ENCODE measurements around the gene ELF4. TPM values are rescaled to one million over a fixed set of nuclear protein-coding genes. Genes with fewer than 3 reads are reported as not detected.

The ELF4 gene
- total RNA-seq, 1 experiment from 2014 or later: 19.5 TPM

- Mint-ChIP-seq H3K27me3 (ENCODE audit: insufficient read depth, unreplicated experiment) (peaks cover 11% of the 10 kb centered on the region), H3K9me3 (ENCODE audit: unreplicated experiment) (no peaks in the 10 kb centered on the region), H3K36me3 (ENCODE audit: insufficient read depth, unreplicated experiment) (peaks cover 18% of the 10 kb centered on the region), H3K4me3 (ENCODE audit: unreplicated experiment) (no peak overlapping the region), H3K27ac (ENCODE audit: low read depth, unreplicated experiment) (no peak overlapping the region), H3K4me1 (ENCODE audit: insufficient read depth, unreplicated experiment) (no peaks in the 10 kb centered on the region)
- no TSS peak for BruUV-seq (replicated peaks)
- ChIA-PET POLR2A (interaction anchor here (0.6 kb wide), 1 partner anchor 35 kb away, joined by 4 read pairs; no protein-coding TSS in a partner anchor), CTCF (interaction anchor here (0.9 kb wide), 1 partner anchor 110 kb away, joined by 3 read pairs; no protein-coding TSS in a partner anchor)
- no peak for DNase-seq (ENCODE audit: unreplicated experiment)
- intact Hi-C loops (cut with micrococcal nuclease): no loop called here
- no peak for TF ChIP-seq CTCF (IDR thresholded peaks at IDR 0.05; ENCODE audit: unreplicated experiment)
These were observed 26.5 kb downstream of the ELF4 start for GRCh38 chrX:130083656-130084382.

- no peak for DNase-seq (ENCODE audit: unreplicated experiment)
- TF ChIP-seq CTCF (IDR thresholded peaks at IDR 0.05; ENCODE audit: unreplicated experiment): no peak
- intact Hi-C loops (cut with micrococcal nuclease): no loop called here
- peaks cover 18% of the 10 kb centered on the region for H3K36me3 Mint-ChIP-seq (ENCODE audit: insufficient read depth, unreplicated experiment)
- H3K4me1 Mint-ChIP-seq (ENCODE audit: insufficient read depth, unreplicated experiment): no peaks in the 10 kb centered on the region
- POLR2A ChIA-PET: interaction anchor here (0.6 kb wide), 1 partner anchor 36 kb away, joined by 4 read pairs; no protein-coding TSS in a partner anchor
- no peaks in the 10 kb centered on the region for H3K9me3 Mint-ChIP-seq (ENCODE audit: unreplicated experiment)
- no peak overlapping the region for H3K27ac Mint-ChIP-seq (ENCODE audit: low read depth, unreplicated experiment)
- CTCF ChIA-PET: interaction anchor here (0.5 kb wide), 1 partner anchor 109 kb away, joined by 3 read pairs; no protein-coding TSS in a partner anchor
- H3K4me3 Mint-ChIP-seq (ENCODE audit: unreplicated experiment): no peak overlapping the region
- no TSS peak for BruUV-seq (replicated peaks)
- peaks cover 12% of the 10 kb centered on the region for H3K27me3 Mint-ChIP-seq (ENCODE audit: insufficient read depth, unreplicated experiment)
These were observed 27.2 kb downstream of the ELF4 start for GRCh38 chrX:130083107-130083490.

GRCh38 chrX:130082244-130083106 lies 27.8 kb downstream of the ELF4 start:
- Mint-ChIP-seq H3K9me3 (ENCODE audit: unreplicated experiment) (no peaks in the 10 kb centered on the region), H3K4me3 (ENCODE audit: unreplicated experiment) (no peak overlapping the region), H3K27ac (ENCODE audit: low read depth, unreplicated experiment) (no peak overlapping the region), H3K4me1 (ENCODE audit: insufficient read depth, unreplicated experiment) (no peaks in the 10 kb centered on the region), H3K36me3 (ENCODE audit: insufficient read depth, unreplicated experiment) (peaks cover 18% of the 10 kb centered on the region), H3K27me3 (ENCODE audit: insufficient read depth, unreplicated experiment) (peaks cover 12% of the 10 kb centered on the region)
- BruUV-seq (replicated peaks): no TSS peak
- intact Hi-C loops (cut with micrococcal nuclease): no loop called here
- no peak for TF ChIP-seq CTCF (IDR thresholded peaks at IDR 0.05; ENCODE audit: unreplicated experiment)
- no peak for DNase-seq (ENCODE audit: unreplicated experiment)
- CTCF ChIA-PET: interaction anchor here (0.5 kb wide), 1 partner anchor 110 kb away, joined by 3 read pairs; no protein-coding TSS in a partner anchor
- POLR2A ChIA-PET: no interaction called here
